Measurements from ENCODE around the gene SHH. TPM values are rescaled to one million over a fixed set of nuclear protein-coding genes. Genes with fewer than 3 reads are reported as not detected.

SHH gene
- total RNA-seq, 6 experiments from 2014 or later, result not detected

GRCh38 chr7:155766386-155766785, 45.9 kb downstream of the SHH start:
- H3K36me3 Mint-ChIP-seq (ENCODE audit: low read depth), result peaks cover 7% of the 10 kb centered on the region
- no peak for TF ChIP-seq CTCF (IDR thresholded peaks at IDR 0.05)
- H3K27ac Mint-ChIP-seq, result no peak overlapping the region
- H3K4me1 Mint-ChIP-seq (ENCODE audit: low read depth), result peaks cover 6% of the 10 kb centered on the region; the same call in 1 of the 2 replicates
- H3K4me3 Mint-ChIP-seq, result no peak overlapping the region
- H3K27me3 Mint-ChIP-seq (ENCODE audit: insufficient read depth), result no peaks in the 10 kb centered on the region; the same call in 1 of the 2 replicates
- no peak for DNase-seq
- no peaks in the 10 kb centered on the region for H3K9me3 Mint-ChIP-seq

- no peak overlapping the region for H3K4me3 Mint-ChIP-seq
- H3K27ac Mint-ChIP-seq, result no peak overlapping the region
- TF ChIP-seq CTCF (IDR thresholded peaks at IDR 0.05), result no peak
- H3K9me3 Mint-ChIP-seq, result no peaks in the 10 kb centered on the region
- H3K27me3 Mint-ChIP-seq (ENCODE audit: insufficient read depth), result no peaks in the 10 kb centered on the region; the same call in 1 of the 2 replicates
- H3K4me1 Mint-ChIP-seq (ENCODE audit: low read depth), result peaks cover 6% of the 10 kb centered on the region; the same call in 1 of the 2 replicates
- DNase-seq, result no peak
- H3K36me3 Mint-ChIP-seq (ENCODE audit: low read depth), result peaks cover 7% of the 10 kb centered on the region
Measured at GRCh38 chr7:155765458-155765857, 46.8 kb downstream of the SHH start.

- H3K4me1 Mint-ChIP-seq (ENCODE audit: low read depth), result no peaks in the 10 kb centered on the region
- H3K36me3 Mint-ChIP-seq (ENCODE audit: low read depth), result peaks cover 5% of the 10 kb centered on the region
- TF ChIP-seq CTCF (IDR thresholded peaks at IDR 0.05), result no peak
- H3K9me3 Mint-ChIP-seq, result no peaks in the 10 kb centered on the region
- H3K27me3 Mint-ChIP-seq (ENCODE audit: insufficient read depth), result no peaks in the 10 kb centered on the region; the same call in 1 of the 2 replicates
- DNase-seq, result no peak
- H3K4me3 Mint-ChIP-seq, result no peak overlapping the region
- no peak overlapping the region for H3K27ac Mint-ChIP-seq
Measured at GRCh38 chr7:155764438-155764793, 47.8 kb downstream of the SHH start.

GRCh38 chr7:155763691-155764437, 48.4 kb downstream of the SHH start:
- H3K4me1 Mint-ChIP-seq (ENCODE audit: low read depth), result no peaks in the 10 kb centered on the region
- H3K27me3 Mint-ChIP-seq (ENCODE audit: insufficient read depth), result no peaks in the 10 kb centered on the region; the same call in 1 of the 2 replicates
- H3K27ac Mint-ChIP-seq, result no peak overlapping the region
- peaks cover 4% of the 10 kb centered on the region for H3K36me3 Mint-ChIP-seq (ENCODE audit: low read depth)
- H3K4me3 Mint-ChIP-seq, result no peak overlapping the region
- TF ChIP-seq CTCF (IDR thresholded peaks at IDR 0.05), result no peak
- no peak for DNase-seq
- no peaks in the 10 kb centered on the region for H3K9me3 Mint-ChIP-seq

GRCh38 chr7:155763122-155763521, 49.1 kb downstream of the SHH start:
- Mint-ChIP-seq H3K9me3 (no peaks in the 10 kb centered on the region), H3K4me3 (no peak overlapping the region), H3K4me1 (ENCODE audit: low read depth) (no peaks in the 10 kb centered on the region), H3K27ac (no peak overlapping the region), H3K27me3 (ENCODE audit: insufficient read depth) (no peaks in the 10 kb centered on the region; the same call in 1 of the 2 replicates), H3K36me3 (ENCODE audit: low read depth) (peaks cover 4% of the 10 kb centered on the region)
- DNase-seq, result no peak
- TF ChIP-seq CTCF (IDR thresholded peaks at IDR 0.05), result no peak

Measured in HFFc6 (cell line).